T-helper 22 cell (primary cell): ENCODE measurements around the gene CACNG7.

Experiments
- DNase-seq: peaks from one replicate; pipeline ENCODE4 v3.0.0-alpha.2; 2020; ENCODE audit warnings: low read depth

The CACNG7 gene

DNA sequence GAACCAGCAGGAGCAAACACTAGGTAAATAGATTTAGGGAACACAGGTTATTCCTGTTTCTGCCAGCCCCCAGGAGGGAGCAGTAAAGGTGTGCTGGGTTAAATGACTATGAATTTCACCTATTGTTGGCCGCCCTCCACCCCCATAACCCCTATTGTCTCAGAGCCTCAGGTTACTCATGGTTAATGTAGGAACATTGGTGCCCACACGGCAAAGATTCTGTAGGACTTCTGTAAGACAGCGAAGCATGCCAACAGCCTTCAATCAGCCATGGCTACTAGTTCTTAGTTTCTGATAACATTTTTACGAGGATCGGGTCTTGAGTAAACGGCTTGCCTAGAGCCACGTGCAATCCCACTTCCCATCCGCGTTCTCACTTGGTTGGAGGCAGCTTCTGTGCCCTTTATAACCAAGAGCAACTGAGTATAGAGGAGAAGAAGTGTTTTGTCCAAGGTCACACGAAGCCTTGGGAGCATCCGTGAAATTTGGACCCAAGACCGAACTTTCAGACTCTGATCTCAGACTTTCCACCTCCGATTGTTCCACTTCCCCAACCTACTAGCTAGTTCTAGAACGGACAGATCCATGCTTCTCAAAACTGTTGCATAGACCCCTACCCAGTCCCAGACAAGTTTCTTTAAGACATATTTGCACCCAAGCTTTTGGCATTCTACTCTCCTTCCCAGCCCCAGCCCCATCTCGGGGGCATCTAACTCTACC is 48.5 kb downstream of the CACNG7 start:
- no peak for DNase-seq

DNA sequence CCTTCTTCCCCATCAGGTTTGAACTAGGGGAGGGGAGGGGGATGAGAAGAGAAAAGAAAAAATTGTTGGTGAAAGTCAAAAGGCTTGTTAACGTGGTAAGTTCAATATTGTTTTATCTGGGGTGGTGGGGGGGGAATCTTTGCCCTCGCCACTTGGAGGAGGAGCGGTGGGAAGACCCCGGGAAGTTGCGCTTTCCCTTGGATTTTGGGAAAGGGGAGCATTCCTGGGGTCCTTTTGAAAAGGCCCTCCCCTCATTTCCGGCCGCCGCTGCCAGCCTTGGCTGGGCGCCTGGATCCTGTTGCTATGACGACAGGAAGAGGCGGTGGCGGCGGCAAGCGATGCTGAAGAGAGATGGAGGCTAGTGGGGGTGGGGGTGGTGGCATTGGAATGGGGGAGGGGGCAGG is 49.1 kb downstream of the CACNG7 start:
- no peak for DNase-seq

- DNase-seq, result no peak
These were observed 50.0 kb downstream of the CACNG7 start for GRCh38 chr19:53958823-53959757.

DNA sequence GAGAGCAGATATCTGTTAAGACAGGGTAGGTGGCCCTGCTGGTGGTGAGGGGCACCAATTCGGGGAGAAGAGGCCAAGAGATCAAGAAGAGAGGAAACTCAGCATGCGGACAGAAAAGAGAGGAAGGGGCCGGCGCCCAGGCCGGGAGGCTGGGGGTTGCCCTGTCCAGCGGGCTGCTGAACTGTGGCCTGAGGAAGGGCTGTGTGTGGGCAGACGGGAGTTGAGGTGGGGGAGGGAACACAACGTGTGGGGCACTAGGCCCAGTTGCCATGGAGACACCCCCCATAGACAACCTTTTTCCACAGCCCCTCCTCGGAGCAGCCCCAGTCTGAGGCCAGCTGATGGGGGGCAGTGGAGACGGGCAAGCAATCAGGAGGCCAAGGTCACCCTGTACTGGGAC is 51.1 kb downstream of the CACNG7 start:
- DNase-seq, result no peak

DNA sequence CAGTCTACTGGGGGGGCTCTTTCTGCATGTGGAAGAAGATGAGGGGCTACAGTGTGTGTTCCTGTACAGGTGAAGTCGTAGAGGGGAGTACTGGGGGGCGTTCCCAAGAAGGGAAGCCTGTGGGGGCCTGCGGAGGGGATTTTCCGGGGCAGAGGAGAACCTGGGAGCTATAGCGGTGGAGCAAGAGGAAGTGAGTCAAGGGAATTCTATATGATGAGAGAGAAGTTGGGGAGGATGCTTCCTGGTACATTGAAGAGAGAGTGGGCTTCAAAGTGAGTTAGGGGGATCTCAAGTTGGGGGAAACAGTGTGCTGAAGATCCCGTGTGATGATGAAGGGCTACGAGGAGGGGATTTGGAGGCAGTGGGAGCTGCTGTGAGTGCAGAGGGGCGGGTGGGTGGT is 51.8 kb downstream of the CACNG7 start:
- DNase-seq, result no peak

DNA sequence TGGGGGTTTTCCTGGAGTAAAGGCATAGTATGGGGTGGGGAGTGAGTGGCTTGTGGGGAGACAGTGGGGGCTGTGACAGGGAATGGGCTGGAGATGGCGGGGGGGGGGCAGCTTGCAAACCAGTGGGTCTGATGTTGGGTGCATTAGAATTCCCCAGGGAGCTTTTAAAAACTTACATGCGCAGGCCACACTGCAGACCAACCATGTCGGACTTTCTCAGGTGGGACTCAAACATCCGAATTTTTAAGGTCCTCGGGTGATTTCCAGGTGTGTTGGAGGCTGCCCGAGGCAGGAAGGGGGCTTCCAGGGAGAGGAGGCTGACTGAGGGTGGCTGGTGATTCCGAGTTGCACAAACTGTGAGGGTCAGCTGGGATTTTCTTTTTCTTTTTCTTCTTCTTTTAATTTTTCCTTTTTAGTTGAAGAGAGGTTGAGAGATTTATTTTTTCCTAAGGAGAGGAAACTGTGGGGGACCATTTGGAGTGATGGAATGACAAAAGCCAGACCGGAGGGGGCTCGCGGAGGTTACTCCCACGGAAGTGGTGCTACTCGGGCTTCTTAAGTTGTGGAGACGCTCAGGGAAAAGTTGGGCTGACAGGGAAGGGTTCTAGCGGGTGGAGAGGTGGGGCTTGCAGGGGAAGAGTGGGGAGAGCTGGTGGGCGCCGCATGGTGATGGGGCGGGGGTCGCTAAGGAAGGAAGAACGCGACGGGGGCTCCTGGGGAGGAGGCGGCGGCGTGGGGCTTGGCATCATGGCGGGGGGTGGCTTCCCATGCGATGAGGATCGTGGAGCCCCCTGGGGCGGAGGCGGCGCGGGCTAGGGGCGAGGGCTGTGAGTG is 52.7 kb downstream of the CACNG7 start:
- DNase-seq, result no peak

DNA sequence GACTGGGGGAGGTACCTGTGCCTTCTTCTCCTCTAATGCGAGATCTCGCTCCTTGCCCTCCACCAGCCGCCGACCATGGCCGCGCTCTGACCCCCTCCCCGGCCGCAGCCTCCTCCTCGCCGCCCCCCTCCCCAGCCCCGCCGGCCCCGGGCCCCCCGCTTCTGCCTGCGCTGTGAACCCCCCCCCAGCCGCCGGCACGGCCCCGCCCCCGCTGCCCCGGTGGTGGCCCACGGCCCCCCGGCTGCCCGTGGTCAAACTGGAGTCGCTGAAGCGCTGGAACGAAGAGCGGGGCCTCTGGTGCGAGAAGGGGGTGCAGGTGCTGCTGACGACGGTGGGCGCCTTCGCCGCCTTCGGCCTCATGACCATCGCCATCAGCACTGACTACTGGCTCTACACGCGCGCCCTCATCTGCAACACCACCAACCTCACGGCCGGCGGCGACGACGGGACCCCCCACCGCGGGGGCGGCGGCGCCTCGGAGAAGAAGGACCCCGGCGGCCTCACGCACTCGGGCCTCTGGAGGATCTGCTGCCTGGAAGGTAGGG is 53.9 kb downstream of the CACNG7 start, which contains the start of gene CACNG8:
Gene CACNG8, plus strand, starts transcription at position 51 of the 545 bp plus-strand sequence.
- no peak for DNase-seq

- DNase-seq, result no peak
These were observed 56.0 kb downstream of the CACNG7 start for GRCh38 chr19:53965091-53965490.

DNA sequence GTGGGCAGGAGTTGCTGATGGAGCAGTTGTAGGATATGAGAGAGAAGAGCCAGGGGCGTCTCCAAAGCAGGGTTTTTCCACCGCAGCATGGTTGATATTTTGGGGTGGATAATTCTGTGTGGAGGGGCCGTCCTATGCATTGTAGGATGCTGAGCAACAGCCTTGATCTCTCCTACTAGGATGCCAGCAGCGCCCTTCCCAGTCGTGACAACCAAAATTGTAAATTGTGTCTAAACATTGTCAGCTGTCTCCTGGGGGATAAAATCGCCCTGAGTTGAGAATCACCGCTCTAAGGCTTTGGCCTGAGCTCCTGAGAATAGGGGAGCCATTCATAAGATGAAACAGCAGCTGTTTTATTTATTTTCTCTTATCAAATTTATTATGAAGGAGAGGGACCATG is 57.9 kb downstream of the CACNG7 start:
- DNase-seq, result no peak

DNA sequence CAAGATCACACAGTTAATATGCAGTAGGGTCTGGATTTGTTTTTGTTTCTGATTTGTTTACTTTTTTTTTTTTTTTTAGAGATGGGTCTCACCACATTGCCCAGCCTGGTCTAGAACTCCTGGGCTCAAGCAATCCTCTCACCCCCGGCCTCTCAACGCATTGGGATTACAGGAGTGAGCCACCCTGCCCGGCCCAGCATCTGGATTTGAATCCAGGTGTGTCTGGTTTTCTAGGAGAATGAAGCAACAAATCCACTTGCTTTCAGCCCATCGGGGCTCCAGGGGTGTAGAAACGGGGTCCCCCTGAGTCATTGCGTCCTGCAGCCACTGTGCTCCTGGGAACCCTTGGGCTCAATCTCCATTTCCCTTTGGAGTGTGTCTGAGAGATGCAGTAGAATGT is 60.3 kb downstream of the CACNG7 start:
- DNase-seq, result no peak

DNA sequence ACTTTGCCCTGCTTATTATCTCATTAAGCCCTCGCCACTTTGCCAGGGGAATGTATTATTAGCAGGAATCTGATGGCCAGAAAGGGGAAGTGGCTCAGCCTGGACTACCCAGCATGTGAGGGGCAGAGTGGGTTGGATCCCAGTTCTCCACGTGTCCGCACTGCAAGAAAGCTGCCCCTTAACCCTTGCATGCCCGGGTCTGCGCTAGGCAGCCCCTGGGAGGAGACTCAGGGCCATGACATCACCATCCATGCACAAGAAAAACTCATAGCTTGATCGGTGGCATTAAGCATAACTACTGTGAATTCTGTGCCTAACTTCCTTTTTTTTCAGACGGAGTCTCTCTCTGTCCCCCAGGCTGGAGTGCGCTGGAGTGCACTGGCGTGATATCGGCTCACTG is 62.6 kb downstream of the CACNG7 start:
- no peak for DNase-seq

GRCh38 chr19:53977429-53977990 is 68.4 kb downstream of the CACNG7 start:
- DNase-seq, result peak; percentile 48

DNA sequence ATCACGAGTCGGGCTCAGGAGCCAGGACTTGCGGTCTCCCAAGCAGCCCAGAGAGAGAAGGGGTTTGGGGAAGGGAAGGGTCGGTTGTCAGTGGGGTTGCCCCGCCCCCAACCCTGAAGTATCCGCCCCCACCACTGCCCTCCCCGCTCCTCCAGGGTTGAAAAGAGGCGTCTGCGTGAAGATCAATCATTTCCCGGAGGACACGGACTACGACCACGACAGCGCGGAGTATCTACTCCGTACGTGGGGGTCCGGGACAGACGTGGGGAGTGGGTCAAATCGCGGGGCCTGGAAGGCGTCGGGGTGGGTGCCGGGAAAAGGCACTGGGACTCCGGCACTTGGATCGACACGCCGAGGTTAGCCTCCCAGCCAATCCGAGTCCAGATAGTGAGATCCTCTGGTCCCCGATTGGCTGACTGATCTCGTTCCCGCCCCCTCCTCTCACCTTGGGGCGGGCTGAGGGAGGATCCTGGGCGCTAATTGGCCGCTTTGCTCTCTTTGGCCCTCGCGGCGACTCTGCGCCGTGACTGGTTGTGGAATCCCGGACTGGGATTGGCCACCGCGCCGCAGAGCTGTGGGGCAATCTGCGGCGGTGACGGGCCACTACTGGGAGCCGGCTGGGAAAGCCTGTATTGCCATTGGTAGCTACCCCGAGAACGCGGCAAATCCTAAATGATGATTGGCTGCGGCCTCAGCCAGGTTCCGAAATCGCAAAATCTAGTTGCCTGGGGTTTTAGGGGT is 69.1 kb downstream of the CACNG7 start:
- no peak for DNase-seq

GRCh38 chr19:53978975-53979801 is 70.1 kb downstream of the CACNG7 start:
- no peak for DNase-seq

- DNase-seq, result no peak
These were observed 71.7 kb downstream of the CACNG7 start for GRCh38 chr19:53980539-53981375.

DNA sequence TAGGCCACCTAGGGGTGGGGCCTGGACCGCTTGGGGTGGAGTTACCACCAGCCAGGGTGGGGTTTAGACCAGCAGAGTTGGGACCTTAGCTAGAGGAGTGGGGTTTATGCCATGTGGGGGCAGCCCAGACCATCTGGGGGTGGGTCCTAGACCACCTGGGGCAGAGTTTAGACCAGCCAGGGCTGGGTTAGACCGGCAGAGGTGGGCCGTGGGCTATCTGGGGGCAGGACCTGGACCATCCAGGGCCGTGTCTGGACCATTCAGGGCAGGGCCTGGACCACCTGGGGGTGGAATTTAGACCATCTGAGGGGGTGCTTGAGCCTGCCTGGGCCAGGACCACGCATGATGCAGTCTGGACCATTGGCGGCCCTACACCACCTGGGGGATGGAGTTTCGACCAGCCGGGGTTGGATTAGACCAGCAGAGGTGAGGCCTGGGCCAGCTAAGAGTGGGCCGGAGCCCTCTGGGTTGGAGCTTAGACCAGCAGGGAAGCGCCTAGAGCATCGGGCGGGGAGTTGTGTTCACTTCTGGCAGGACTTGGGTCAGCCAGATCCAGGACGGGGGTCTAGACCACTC is 72.4 kb downstream of the CACNG7 start:
- DNase-seq, result no peak

DNA sequence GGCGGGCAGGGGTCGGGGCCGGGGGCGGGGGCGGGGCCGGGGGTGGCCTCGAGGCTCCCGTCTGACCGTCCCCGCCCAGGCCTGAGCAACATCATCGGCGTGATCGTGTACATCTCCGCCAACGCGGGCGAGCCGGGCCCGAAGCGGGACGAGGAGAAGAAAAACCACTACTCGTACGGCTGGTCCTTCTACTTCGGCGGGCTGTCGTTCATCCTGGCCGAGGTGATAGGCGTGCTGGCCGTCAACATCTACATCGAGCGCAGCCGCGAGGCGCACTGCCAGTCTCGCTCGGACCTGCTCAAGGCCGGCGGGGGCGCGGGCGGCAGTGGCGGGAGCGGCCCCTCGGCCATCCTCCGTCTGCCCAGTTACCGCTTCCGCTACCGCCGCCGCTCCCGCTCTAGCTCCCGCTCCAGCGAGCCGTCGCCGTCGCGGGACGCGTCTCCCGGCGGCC is 72.9 kb downstream of the CACNG7 start:
- no peak for DNase-seq

DNA sequence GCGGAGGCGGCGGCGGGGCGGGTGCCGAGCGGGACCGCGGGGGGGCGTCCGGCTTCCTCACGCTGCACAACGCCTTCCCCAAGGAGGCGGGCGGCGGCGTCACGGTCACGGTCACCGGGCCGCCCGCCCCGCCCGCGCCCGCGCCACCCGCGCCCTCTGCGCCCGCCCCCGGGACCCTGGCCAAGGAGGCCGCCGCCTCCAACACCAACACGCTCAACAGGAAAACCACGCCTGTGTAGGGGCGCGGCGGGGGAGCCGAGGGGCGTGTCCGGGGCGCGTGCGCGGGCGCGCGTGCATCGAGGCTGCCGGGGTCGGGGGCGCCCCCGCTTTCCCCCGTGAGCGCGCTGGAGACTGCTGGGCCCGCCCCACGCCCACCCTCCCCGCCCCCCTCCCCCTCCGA is 73.5 kb downstream of the CACNG7 start:
- DNase-seq, result no peak
